ENCODE measurements around the gene CERS2.

- TF ChIP-seq CTCF (IDR thresholded peaks at IDR 0.05) (no peak), POLR2A (IDR thresholded peaks at IDR 0.05) (no peak)
Measured at GRCh38 chr1:150974580-150975478, at the start of gene CERS2.

Data from lower leg skin (tissue), 3 donors.